HG02610 (cell line): ENCODE results near the gene PRR33.
"Not testable (repeated sequence)": the region's sequence is repeated elsewhere in the genome, so short reads cannot be mapped to it uniquely, and the experiment has no call there.

Experiments used
- ATAC-seq: cut with Tn5 transposase; IDR thresholded peaks from one replicate; pipeline ENCODE4 v1.9.1; 2021; ENCODE audit warnings: mild to moderate bottlenecking, moderate library complexity; ENCODE audit not compliant: unreplicated experiment

The PRR33 gene

GRCh38 chr11:1891831-1892115, at the start of gene PRR33:
Gene PRR33 (minus strand): TSS chr11:1891895. CDS start chr11:1890584, 1,311 bp downstream.
- no peak for ATAC-seq

DNA sequence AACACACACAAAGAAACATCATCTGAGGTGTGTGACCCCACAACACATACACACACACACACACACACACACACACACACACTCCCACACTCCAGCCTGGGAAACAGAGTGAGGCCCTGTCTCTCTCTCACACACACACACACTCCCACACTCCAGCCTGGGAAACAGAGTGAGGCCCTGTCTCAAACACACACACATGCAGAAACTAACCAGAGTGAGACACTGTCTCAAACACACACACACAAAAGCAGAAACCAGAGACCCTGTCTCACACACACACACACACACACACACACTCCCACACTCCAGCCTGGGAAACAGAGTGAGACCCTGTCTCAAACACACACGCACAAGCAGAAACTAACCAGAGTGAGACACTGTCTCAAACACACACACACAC, 48.1 kb upstream of the PRR33 start:
- ATAC-seq, result not testable (repeated sequence)

DNA sequence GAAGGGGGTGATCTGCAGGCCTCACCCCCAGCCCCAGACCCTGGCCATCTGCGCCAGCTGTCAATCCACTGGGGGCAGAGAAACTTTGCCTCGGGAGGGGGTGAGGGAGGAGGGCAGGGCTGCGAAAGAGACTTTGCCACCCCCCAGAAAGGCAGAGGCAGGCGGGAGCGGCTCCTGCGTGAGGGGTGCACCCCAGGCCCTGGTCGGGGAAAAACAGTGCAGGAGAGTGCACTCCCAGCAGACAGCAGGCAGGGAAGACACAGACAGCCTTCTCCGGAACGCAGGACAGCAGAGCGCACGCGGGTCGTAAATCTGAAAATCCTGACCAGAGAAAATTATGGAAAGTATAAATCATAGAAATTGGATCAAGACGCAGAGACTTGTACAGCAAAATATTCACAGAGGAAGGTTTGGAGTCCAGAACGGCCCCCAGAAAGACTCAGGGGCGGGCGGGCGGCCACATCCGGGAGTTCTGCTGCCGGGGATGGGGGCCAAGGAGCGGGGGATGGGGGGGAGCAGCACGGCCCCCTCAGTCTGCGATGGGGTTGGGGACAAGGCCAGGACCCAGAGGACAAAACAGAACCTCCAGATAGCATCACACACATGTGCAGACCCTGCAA, 47.4 kb upstream of the PRR33 start:
- ATAC-seq, result no peak

DNA sequence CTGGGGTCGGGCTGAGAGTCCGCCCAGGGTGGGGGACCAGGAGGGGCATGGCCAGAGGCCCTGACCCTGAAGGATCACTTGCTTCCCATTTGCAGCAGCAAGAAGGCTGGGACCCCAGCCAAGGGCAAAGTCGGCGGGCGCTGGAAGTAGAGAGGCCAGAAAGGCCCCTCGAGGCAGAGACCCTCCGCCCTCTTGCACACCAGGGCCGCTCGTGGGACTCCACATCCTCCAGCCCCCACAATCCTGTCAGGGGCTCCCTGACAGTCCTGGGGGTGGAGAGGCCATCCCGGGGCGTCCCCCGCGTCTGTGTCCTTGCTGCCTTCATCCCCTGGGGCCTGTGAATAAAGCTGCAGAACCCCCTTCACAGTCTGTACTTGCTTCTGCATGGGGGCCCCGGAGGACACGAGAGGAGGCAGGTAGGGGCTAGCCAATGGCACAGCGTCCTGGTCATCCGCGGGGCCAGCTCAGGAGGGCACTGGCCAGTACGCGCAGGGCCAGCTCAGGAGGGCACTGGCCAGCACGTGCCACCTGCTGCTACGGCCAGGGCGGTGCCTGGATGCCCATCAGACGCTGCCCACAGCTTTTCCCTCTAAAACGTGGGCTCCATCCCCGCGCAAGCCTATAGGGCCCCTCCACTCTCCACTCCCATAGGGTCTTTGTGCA, 46.8 kb upstream of the PRR33 start:
- ATAC-seq, result no peak

DNA sequence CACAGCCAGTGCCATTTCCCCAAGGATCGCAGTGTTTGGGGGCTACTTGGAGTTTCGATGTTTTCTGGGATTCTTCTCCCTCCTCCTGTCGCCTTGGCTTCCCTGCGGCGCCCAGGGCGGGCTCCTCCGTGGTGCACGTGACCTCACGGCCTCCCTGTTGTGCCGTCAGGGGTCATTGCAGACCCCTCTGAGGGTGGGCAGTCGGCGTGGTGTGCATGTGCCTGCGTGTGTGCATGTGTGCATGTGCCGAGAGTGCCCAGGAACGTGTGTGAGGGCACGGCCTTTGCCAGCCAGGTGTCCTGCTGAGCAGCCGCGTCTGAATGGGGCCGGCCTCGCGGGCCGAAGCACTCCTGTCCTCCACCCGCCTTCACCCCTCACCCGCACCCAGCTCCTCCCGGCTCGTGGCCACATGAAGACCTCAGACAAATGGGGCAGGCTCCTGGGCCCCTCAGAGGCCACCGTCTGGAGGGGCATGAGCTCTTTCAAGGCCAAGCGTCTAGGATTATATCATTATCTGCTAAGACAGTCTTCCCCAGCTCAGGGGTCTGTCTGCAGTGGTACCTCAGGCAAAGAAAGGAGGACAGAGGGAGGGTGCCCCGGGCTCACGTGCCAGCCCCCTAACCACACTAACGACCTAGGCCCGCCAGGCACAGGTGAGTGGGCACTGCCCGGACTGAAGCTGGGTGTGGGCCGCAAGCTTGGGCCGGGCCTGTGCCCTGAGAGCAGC, 46.1 kb upstream of the PRR33 start:
- no peak for ATAC-seq

- ATAC-seq, result no peak
Measured at GRCh38 chr11:1936781-1937615, 45.3 kb upstream of the PRR33 start.

DNA sequence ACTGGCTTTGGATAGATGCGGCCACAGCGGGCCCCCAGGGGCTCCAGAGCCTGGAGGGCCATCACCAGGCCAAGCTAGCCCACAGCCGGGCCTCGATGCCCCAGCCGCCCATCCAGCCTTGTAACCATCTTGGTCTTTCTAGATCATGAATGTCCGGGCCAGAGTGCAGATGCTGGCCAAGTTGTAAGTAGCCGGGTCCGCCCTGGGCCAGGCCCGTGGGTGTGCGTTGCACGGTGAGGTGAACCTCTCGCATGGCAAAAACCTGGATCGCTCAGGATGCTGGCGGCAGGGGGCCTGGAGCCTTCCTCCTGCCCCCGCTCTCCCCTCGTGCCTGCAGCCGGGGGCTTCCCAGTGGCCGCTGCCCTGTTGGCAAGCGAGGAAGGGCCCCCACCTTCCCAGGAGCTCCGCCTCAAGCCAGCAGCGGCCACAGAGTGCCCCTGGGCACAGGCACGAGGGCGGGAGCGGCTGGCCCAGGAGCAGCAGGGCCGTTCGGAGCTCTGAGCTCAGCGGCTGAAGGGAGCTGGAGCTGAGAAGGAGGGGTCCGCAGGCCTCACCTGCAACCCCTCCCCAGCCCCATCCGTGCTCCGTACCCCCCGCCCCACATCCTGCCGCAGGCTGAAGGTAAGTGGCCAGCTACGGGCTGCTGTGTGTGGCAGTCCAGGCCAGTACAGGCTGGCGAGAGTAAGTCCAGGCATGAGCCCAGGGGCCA, 44.5 kb upstream of the PRR33 start:
- no peak for ATAC-seq

GRCh38 chr11:1935156-1936071, 43.7 kb upstream of the PRR33 start:
- ATAC-seq, result no peak

- ATAC-seq, result no peak
Measured at GRCh38 chr11:1934335-1935155, 42.9 kb upstream of the PRR33 start.

GRCh38 chr11:1933416-1934334, 42.0 kb upstream of the PRR33 start:
- no peak for ATAC-seq

DNA sequence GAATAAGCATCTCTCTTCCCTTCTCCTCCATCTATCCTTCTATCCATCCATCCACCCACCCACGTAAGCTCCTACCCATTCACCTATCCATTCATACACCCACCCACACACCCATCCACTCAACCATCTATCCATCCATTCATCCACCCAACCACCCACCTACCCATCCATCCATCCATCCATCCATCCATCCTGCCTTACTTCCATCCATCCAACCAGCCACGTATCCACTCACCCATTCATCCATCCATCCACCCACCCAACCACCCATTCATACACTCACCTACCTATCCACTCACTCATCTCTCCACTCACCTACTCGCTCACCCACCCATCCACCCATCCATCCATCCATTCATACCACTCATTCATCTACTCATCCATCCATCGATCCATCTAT, 41.0 kb upstream of the PRR33 start:
- ATAC-seq, result no peak

- no peak for ATAC-seq
Measured at GRCh38 chr11:1932105-1932480, 40.4 kb upstream of the PRR33 start.

DNA sequence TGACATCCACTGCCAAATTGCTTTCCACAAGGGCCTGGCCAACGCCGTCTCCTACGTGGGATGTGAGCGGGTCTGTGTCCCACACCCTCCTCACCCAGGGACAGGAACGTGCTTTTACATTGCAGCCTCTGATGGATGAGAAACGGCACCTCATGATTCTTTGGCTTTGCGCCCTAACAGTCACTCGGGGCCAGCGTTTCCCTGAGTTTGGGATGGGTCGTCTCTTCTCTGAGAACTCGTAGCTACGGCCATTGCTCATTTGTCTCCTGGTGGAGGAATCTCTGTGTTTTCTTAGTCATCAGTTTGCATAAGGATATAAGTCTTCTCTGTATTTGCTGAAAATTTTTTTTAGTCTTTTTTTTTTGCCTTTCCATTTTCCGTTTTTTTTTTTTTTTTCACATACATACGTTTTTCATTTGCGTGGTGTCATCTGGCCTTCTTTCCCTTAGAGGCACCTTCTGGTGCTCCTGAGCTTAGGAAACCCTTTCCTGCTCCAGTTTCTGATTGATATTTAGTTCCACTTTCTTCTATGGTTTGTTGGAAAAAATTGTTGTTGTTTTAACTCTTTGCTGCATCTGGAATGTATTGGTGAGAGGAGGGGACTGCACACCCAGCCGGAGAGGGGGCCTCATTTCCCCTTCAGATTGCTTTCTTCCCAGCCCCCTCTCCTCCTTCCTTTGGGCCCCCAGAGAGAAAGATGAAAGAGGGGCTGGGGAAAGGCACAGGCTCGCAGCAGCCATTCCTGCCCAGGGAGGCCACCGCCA, 39.8 kb upstream of the PRR33 start:
- no peak for ATAC-seq

DNA sequence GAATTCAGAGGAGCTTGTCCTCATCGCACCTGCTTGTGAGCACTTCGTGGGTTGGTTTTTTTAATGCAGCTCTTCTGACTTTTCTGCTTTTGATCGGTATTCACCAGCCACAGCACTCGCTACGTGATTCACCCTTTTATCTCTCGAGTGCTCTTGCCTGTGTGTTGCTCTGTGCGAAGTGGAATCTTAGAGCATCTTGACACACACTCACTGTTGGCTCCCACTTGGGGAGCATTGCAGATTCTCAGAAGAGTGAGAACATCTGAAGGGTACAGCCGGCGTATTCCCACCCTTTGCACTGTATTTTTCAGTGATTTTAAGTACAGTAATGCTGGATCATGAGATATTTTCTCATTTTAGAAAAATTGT, 38.8 kb upstream of the PRR33 start:
- ATAC-seq, result no peak

DNA sequence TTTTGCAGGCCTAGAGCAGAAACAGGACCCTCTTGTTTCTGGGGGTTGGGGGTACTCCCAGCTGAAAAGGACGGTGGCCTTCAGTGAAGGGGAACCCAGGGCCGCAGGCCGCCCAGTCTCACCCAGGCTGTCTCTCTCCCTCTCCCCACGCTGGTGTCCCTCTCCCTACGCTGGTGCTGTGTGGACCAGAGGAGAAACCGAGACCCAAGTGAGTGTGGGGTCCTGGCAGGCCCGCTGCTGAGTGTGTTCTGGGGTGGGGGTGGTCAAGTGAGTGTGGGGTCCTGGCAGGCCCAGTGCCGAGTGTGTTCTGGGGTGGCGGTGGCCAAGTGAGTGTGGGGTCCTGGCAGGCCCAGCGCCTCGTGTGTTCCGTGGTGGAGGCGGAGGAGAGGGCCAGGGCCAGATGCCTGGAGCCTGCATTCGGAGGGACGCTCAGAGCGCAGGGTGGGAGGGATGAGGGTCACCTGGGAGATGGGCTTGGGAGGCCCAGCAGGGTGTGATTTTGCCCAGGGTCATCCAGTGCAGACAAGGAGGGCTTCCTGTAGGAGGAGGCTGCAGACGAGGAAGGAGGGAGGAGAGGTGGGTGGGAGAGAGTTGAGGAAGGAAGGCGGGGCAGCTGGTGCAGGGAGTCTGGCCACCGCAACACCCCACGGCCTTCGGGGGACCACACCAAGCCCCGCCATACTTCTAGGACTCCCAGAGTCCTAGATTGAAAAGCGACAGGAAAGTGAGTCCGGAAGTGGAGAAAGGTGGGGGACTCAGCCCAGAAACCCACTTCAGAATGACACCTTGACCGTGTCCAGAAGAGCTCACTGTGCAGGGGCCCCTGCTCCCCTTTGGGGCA, 38.1 kb upstream of the PRR33 start:
- no peak for ATAC-seq

DNA sequence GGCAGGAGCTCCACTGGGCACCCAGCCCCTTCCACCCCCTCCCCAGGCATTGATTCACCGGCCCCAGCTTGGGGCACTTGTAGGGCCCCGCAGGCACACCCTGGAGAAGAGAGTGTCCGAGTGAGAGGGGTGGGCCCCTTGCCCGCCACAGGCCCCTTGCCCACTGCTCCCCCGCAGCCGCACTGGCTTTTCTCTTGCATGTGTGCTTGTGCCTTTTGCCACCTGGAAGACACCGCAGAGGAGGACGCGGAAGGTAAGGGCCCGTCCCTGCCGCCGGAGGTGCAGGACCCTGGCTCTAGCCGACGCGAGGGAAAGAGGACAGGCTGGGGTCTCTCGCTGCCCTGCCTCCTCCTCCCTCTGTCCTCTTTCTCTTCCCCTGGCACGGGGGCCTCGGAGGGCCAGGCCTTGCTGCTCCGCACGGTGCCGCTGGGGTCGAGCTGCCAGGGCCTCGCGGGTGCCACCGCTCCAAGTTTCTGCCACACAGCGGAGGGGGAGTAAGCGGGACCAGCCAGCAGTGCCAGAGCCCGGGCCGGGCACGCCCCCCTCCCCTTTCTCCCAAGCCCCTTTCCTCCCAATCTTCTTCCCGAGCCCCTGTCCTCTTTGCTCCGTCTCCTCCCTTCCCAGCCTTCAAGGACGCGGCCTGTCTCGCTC, 37.3 kb upstream of the PRR33 start:
- no peak for ATAC-seq
